ENCODE data around the gene TMCO5A.
"Not testable (repeated sequence)": the region's sequence is repeated elsewhere in the genome, so short reads cannot be mapped to it uniquely, and the experiment has no call there.

Gene TMCO5A

GRCh38 chr15:37951999-37952398 lies 17.6 kb downstream of the TMCO5A start:
- H3K4me3 ChIP-seq (ENCODE audit: control insufficient read depth, low read depth, low read length): no peak overlapping the region
- no peak for TF ChIP-seq CTCF (IDR thresholded peaks at IDR 0.05; ENCODE audit: control insufficient read depth, insufficient read depth, low read depth, low read length, missing control alignments)
- DNase-seq (ENCODE audit: low read depth): no peak

- H3K4me3 ChIP-seq (ENCODE audit: control insufficient read depth, low read depth, low read length); DNase-seq (ENCODE audit: low read depth): not testable (repeated sequence)
These were observed 26.3 kb downstream of the TMCO5A start for GRCh38 chr15:37960742-37961141.

GRCh38 chr15:37967788-37968187 lies 33.3 kb downstream of the TMCO5A start:
- TF ChIP-seq CTCF (IDR thresholded peaks at IDR 0.05; ENCODE audit: control insufficient read depth, insufficient read depth, low read depth, low read length, missing control alignments): no peak
- DNase-seq (ENCODE audit: low read depth): no peak
- no peak overlapping the region for H3K4me3 ChIP-seq (ENCODE audit: control insufficient read depth, low read depth, low read length)

- TF ChIP-seq CTCF (IDR thresholded peaks at IDR 0.05; ENCODE audit: control insufficient read depth, insufficient read depth, low read depth, low read length, missing control alignments): no peak
- H3K4me3 ChIP-seq (ENCODE audit: control insufficient read depth, low read depth, low read length): no peak overlapping the region
- no peak for DNase-seq (ENCODE audit: low read depth)
These were observed 39.4 kb downstream of the TMCO5A start for GRCh38 chr15:37973856-37974255.

GRCh38 chr15:37978231-37978630 lies 43.8 kb downstream of the TMCO5A start:
- DNase-seq (ENCODE audit: low read depth): no peak
- H3K4me3 ChIP-seq (ENCODE audit: control insufficient read depth, low read depth, low read length): no peak overlapping the region
- TF ChIP-seq CTCF (IDR thresholded peaks at IDR 0.05; ENCODE audit: control insufficient read depth, insufficient read depth, low read depth, low read length, missing control alignments): no peak

GRCh38 chr15:37979671-37980409 lies 45.4 kb downstream of the TMCO5A start:
- no peak overlapping the region for H3K4me3 ChIP-seq (ENCODE audit: control insufficient read depth, low read depth, low read length)
- no peak for DNase-seq (ENCODE audit: low read depth)
- TF ChIP-seq CTCF (IDR thresholded peaks at IDR 0.05; ENCODE audit: control insufficient read depth, insufficient read depth, low read depth, low read length, missing control alignments): no peak

GRCh38 chr15:37981201-37981600 lies 46.8 kb downstream of the TMCO5A start:
- no peak for DNase-seq (ENCODE audit: low read depth)
- TF ChIP-seq CTCF (IDR thresholded peaks at IDR 0.05; ENCODE audit: control insufficient read depth, insufficient read depth, low read depth, low read length, missing control alignments): no peak
- no peak overlapping the region for H3K4me3 ChIP-seq (ENCODE audit: control insufficient read depth, low read depth, low read length)

Data from AG09309 (cell line).